HG03139 (cell line): Measurements from ENCODE around the gene NT5C1A.

ENCODE experiments used
- ATAC-seq: cut with Tn5 transposase; IDR thresholded peaks from one replicate; pipeline ENCODE4 v1.9.1; 2021; ENCODE audit not compliant: unreplicated experiment

The NT5C1A gene

GRCh38 chr1:39690225-39690624, 18.3 kb upstream of the NT5C1A start:
- no peak for ATAC-seq

- ATAC-seq: no peak
Measured at GRCh38 chr1:39689635-39690034, 17.7 kb upstream of the NT5C1A start.

GRCh38 chr1:39689214-39689613, 17.3 kb upstream of the NT5C1A start:
- ATAC-seq: no peak

- ATAC-seq: no peak
Measured at GRCh38 chr1:39688706-39689105, 16.8 kb upstream of the NT5C1A start.

- ATAC-seq: no peak
Measured at GRCh38 chr1:39687243-39687642, 15.3 kb upstream of the NT5C1A start.

GRCh38 chr1:39685071-39685470, 13.2 kb upstream of the NT5C1A start:
- ATAC-seq: no peak

GRCh38 chr1:39684313-39684664, 12.4 kb upstream of the NT5C1A start:
- ATAC-seq: no peak

GRCh38 chr1:39683591-39684312, 11.8 kb upstream of the NT5C1A start:
- ATAC-seq: no peak

GRCh38 chr1:39681999-39682398, 10.1 kb upstream of the NT5C1A start:
- ATAC-seq: no peak

- ATAC-seq: no peak
Measured at GRCh38 chr1:39681294-39681693, 9.4 kb upstream of the NT5C1A start.

- ATAC-seq: no peak
Measured at GRCh38 chr1:39680751-39681150, 8.8 kb upstream of the NT5C1A start.

GRCh38 chr1:39679821-39680220, 7.9 kb upstream of the NT5C1A start:
- ATAC-seq: no peak

GRCh38 chr1:39678889-39679288, 7.0 kb upstream of the NT5C1A start:
- ATAC-seq: no peak

GRCh38 chr1:39677645-39678044, 5.7 kb upstream of the NT5C1A start:
- no peak for ATAC-seq

- no peak for ATAC-seq
Measured at GRCh38 chr1:39676948-39677548, 5.1 kb upstream of the NT5C1A start.

GRCh38 chr1:39675220-39675619, 3.3 kb upstream of the NT5C1A start:
- ATAC-seq: no peak

GRCh38 chr1:39673215-39673614, 1.3 kb upstream of the NT5C1A start:
- ATAC-seq: no peak

- ATAC-seq: no peak
Measured at GRCh38 chr1:39672551-39672947, 642 bp upstream of the NT5C1A start.

GRCh38 chr1:39671433-39671792, 494 bp downstream of the NT5C1A start:
- no peak for ATAC-seq

GRCh38 chr1:39670689-39671088, 1.2 kb downstream of the NT5C1A start:
- no peak for ATAC-seq

GRCh38 chr1:39668894-39669293, 3.0 kb downstream of the NT5C1A start:
- ATAC-seq: no peak

- no peak for ATAC-seq
Measured at GRCh38 chr1:39668111-39668510, 3.8 kb downstream of the NT5C1A start.

GRCh38 chr1:39666772-39667171, 5.1 kb downstream of the NT5C1A start:
- peak; percentile 59 for ATAC-seq
